IPS-11a (cell line): Measurements from ENCODE around the gene S100A13.

Source experiments
- H3K4me3 ChIP-seq: one replicate; pipeline ENCODE4 v1.5.1; 2013; ENCODE audit warnings: low read depth, low read length, control low read depth

Gene S100A13

GRCh38 chr1:153573351-153573750, 54.0 kb downstream of the S100A13 start:
- no peak overlapping the region for H3K4me3 ChIP-seq

- H3K4me3 ChIP-seq, result no peak overlapping the region
Observed at GRCh38 chr1:153572569-153573015, 54.7 kb downstream of the S100A13 start.

- H3K4me3 ChIP-seq, result no peak overlapping the region
Observed at GRCh38 chr1:153571706-153572105, 55.6 kb downstream of the S100A13 start.

GRCh38 chr1:153570874-153571273, 56.4 kb downstream of the S100A13 start:
- no peak overlapping the region for H3K4me3 ChIP-seq

GRCh38 chr1:153569465-153569864, 57.8 kb downstream of the S100A13 start:
- no peak overlapping the region for H3K4me3 ChIP-seq
